H1 (cell line): ENCODE results near the gene SF3B3.

Experiments
- CHD1 ChIP-seq: IDR thresholded peaks from 2 replicates; pipeline ENCODE4 v1.6.1; 2012; ENCODE audit warnings: low read depth, low read length, improper control_type of control experiment
- CTCF ChIP-seq, 3 experiments: IDR thresholded peaks; 1 replicate in 2 of 3; 2 replicates in 1 of 3; pipeline versions ENCODE4 v1.5.1 to v1.6.1; 2011; ENCODE audit warnings: low read length in 3 of 3, mild to moderate bottlenecking in 3 of 3, inconsistent platforms in 2 of 3, low read depth in 1 of 3, moderate library complexity in 1 of 3; ENCODE audit not compliant: insufficient read depth in 1 of 3; ENCODE audit errors: control extremely low read depth in 1 of 3
- EZH2 ChIP-seq: fragments of 200-600 bp; sonication (generic); IDR thresholded peaks from 2 replicates; pipeline ENCODE4 v1.7.1; 2012; ENCODE audit warnings: low read depth, mild to moderate bottlenecking, moderate library complexity, low read length, inconsistent platforms; ENCODE audit not compliant: severe bottlenecking
- FOSL1 ChIP-seq: IDR thresholded peaks from 2 replicates; pipeline ENCODE4 v1.6.1; 2011; ENCODE audit warnings: mild to moderate bottlenecking, low read depth, low read length, moderate library complexity; ENCODE audit not compliant: insufficient read depth
- HDAC2 ChIP-seq, 2 experiments: fragments of 300-600 bp in 1 of 2; sonication (generic) in 1 of 2; IDR thresholded peaks; 2 replicates each; pipeline ENCODE4 v1.6.1; 2011 to 2012; ENCODE audit warnings: low read depth in 2 of 2, low read length in 2 of 2, mild to moderate bottlenecking in 2 of 2, moderate library complexity in 2 of 2, borderline replicate concordance in 1 of 2, inconsistent platforms in 1 of 2
- MAX ChIP-seq: IDR thresholded peaks from 2 replicates; pipeline ENCODE4 v1.6.1; 2012; ENCODE audit warnings: inconsistent platforms
- POLR2A ChIP-seq, 2 experiments: IDR thresholded peaks; 1 replicate in 1 of 2; 2 replicates in 1 of 2; pipeline ENCODE4 v1.6.1; 2011; ENCODE audit warnings: low read depth in 2 of 2, low read length in 2 of 2, mild to moderate bottlenecking in 2 of 2; ENCODE audit errors: control extremely low read depth in 1 of 2
- POLR2AphosphoS5 ChIP-seq: IDR thresholded peaks from 2 replicates; pipeline ENCODE4 v1.6.1; 2011; ENCODE audit warnings: low read depth, low read length
- RXRA ChIP-seq: IDR thresholded peaks from 2 replicates; pipeline ENCODE4 v1.6.1; 2011; ENCODE audit warnings: low read depth, mild to moderate bottlenecking, low read length, moderate library complexity; ENCODE audit not compliant: insufficient read depth
- SP2 ChIP-seq: IDR thresholded peaks from 2 replicates; pipeline ENCODE4 v1.6.1; 2012; ENCODE audit warnings: mild to moderate bottlenecking, low read length, inconsistent platforms
- SP4 ChIP-seq: IDR thresholded peaks from 2 replicates; pipeline ENCODE4 v1.6.1; 2012; ENCODE audit warnings: low read length, inconsistent platforms
- SUZ12 ChIP-seq: fragments of 200-600 bp; sonication (generic); IDR thresholded peaks from 2 replicates; pipeline ENCODE4 v1.6.1; 2012; ENCODE audit warnings: mild to moderate bottlenecking, inconsistent platforms, low read length, moderate library complexity, mixed read lengths
- TBP ChIP-seq: IDR thresholded peaks from 2 replicates; pipeline ENCODE4 v1.6.1; 2011; ENCODE audit warnings: low read depth, low read length, improper control_type of control experiment
- YY1 ChIP-seq: IDR thresholded peaks from 2 replicates; pipeline ENCODE4 v1.6.1; 2011; ENCODE audit warnings: low read depth, mild to moderate bottlenecking, low read length

GRCh38 chr16:70490261-70490660 lies 33.4 kb upstream of the SF3B3 start:
- TF ChIP-seq CTCF (IDR thresholded peaks at IDR 0.05; ENCODE audit: control extremely low read depth in 1 of 3, insufficient read depth in 1 of 3, low read depth in 1 of 3, low read length in 3 of 3) (no peak), FOSL1 (no peak), POLR2A (IDR thresholded peaks at IDR 0.05; ENCODE audit: control extremely low read depth in 1 of 2, low read depth in 2 of 2, low read length in 2 of 2) (no peak), MAX (no peak), SUZ12 (no peak), HDAC2 (IDR thresholded peaks at IDR 0.05; ENCODE audit: borderline replicate concordance in 1 of 2, low read depth in 2 of 2, low read length in 2 of 2) (no peak), YY1 (no peak), TBP (no peak), SP2 (no peak), EZH2 (no peak), POLR2AphosphoS5 (no peak), CHD1 (no peak), RXRA (no peak), SP4 (no peak)
